T-helper 1 cell (primary cell): ENCODE measurements around the gene SIX3.

Source experiments
- DNase-seq, 5 donors: peaks; one replicate each; pipeline ENCODE4 v3.0.0-alpha.2; 2012 to 2020

SIX3 gene

GRCh38 chr2:44931198-44931780, 10.2 kb upstream of the SIX3 start:
- no peak for DNase-seq

GRCh38 chr2:44932079-44932478, 9.4 kb upstream of the SIX3 start:
- no peak for DNase-seq

- no peak for DNase-seq
These were observed 8.7 kb upstream of the SIX3 start for GRCh38 chr2:44932564-44933392.

GRCh38 chr2:44933434-44933951, 8.0 kb upstream of the SIX3 start:
- DNase-seq, result no peak

GRCh38 chr2:44934038-44934982, 7.2 kb upstream of the SIX3 start:
- no peak for DNase-seq

GRCh38 chr2:44934983-44935728, 6.3 kb upstream of the SIX3 start:
- no peak for DNase-seq

- DNase-seq, result no peak
These were observed 5.8 kb upstream of the SIX3 start for GRCh38 chr2:44935729-44936098.

GRCh38 chr2:44936275-44936674, 5.2 kb upstream of the SIX3 start:
- no peak for DNase-seq

GRCh38 chr2:44936715-44937687, 4.5 kb upstream of the SIX3 start:
- no peak for DNase-seq

- no peak for DNase-seq
These were observed 3.7 kb upstream of the SIX3 start for GRCh38 chr2:44937688-44938240.

GRCh38 chr2:44938287-44939105, 3.0 kb upstream of the SIX3 start:
- no peak for DNase-seq

- DNase-seq, result no peak
These were observed 2.1 kb upstream of the SIX3 start for GRCh38 chr2:44939106-44940048.

- no peak for DNase-seq
These were observed 1.4 kb upstream of the SIX3 start for GRCh38 chr2:44940049-44940494.

GRCh38 chr2:44940732-44941464, 604 bp upstream of the SIX3 start:
- DNase-seq, result no peak

- peak in 1 of 5 donors; percentile 23 for DNase-seq
These were observed 965 bp downstream of the SIX3 start for GRCh38 chr2:44942304-44943030.

GRCh38 chr2:44943031-44943692, 1.7 kb downstream of the SIX3 start:
- no peak for DNase-seq

- DNase-seq, result no peak
These were observed 2.2 kb downstream of the SIX3 start for GRCh38 chr2:44943693-44944101.
